ENCODE results near the gene CDRT4.
A peak's percentile ranks its signal among the peaks of the same experiment; 100 is the strongest.

CDRT4 gene

DNA sequence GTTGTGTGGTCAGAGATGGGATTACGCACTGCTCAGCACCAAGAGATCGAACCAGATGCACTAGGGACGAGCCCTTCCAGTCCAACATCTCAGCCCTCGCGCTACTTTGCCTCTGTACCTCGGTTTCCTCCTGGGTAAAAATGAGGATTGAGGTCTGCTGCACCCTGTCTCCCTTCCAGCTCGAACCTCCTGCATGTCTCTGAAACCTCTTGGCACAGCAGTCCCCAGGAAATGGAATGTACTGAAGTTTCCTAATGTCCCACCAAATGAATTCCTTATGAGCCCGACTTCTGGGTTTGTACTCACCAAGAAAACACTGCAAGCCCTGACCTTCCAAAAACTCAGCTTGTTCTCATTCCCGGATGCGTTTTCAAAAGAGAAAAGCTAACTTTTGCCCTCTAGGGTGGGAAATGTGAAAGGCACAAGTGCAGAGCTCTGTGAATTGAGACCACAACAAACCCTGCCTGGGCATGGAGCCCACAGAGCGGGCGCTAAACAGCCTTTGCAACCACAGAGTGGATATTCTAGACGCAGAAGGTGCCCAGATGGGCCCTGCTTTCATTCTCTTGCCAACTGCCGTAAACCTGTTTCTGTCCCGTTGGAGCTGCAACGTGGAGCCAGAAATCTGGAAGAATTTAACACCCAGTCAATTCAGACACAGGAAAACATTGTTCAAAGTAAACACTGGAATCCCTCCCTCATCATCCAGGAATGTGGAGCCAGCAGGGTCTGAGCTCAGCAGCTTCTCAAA is 10.3 kb downstream of the CDRT4 start:
- Histone ChIP-seq H3K27ac (ENCODE audit: low read depth, low read length) (peak overlapping the region; percentile 33), H3K27me3 (ENCODE audit: control insufficient read depth, insufficient read depth, low read length) (no peaks in the 10 kb centered on the region), H3K36me3 (ENCODE audit: control insufficient read depth, insufficient read depth, low read length) (peaks cover 4% of the 10 kb centered on the region; the same call in 1 of the 2 replicates), H3K9ac (ENCODE audit: low read depth, low read length) (no peak overlapping the region), H3K9me3 (ENCODE audit: control insufficient read depth, insufficient read depth, low read length) (no peaks in the 10 kb centered on the region), H3K4me3 (ENCODE audit: low read depth, low read length) (no peak overlapping the region), H3K4me1 (ENCODE audit: control insufficient read depth, insufficient read depth, low read length) (no peaks in the 10 kb centered on the region)

DNA sequence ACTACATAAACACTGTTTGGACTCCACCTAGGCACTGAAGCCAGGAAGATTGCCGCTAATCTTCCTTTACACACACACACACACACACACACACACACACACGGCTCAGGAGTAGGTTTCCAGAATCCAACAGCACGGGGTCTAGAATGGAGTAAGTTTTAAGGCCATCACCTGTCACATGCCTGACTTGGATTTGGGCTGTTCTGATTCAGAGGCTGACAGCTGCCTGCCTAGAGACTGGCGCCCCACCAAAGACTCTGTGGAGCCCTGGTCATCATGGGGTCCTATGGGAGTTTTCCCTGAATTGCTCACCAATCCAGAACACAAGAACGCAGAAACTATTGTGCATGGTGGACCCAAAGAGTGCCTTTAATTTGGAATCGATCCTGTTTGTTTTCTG is 10.9 kb downstream of the CDRT4 start:
- Histone ChIP-seq H3K4me3 (ENCODE audit: low read depth, low read length) (no peak overlapping the region), H3K4me1 (ENCODE audit: control insufficient read depth, insufficient read depth, low read length) (no peaks in the 10 kb centered on the region), H3K27ac (ENCODE audit: low read depth, low read length) (no peak overlapping the region), H3K27me3 (ENCODE audit: control insufficient read depth, insufficient read depth, low read length) (no peaks in the 10 kb centered on the region), H3K9me3 (ENCODE audit: control insufficient read depth, insufficient read depth, low read length) (no peaks in the 10 kb centered on the region), H3K36me3 (ENCODE audit: control insufficient read depth, insufficient read depth, low read length) (peaks cover 4% of the 10 kb centered on the region; the same call in 1 of the 2 replicates), H3K9ac (ENCODE audit: low read depth, low read length) (no peak overlapping the region)

GRCh38 chr17:15454346-15454745 is 13.1 kb downstream of the CDRT4 start:
- H3K36me3 ChIP-seq (ENCODE audit: control insufficient read depth, insufficient read depth, low read length), result peaks cover 4% of the 10 kb centered on the region; the same call in 1 of the 2 replicates
- no peaks in the 10 kb centered on the region for H3K27me3 ChIP-seq (ENCODE audit: control insufficient read depth, insufficient read depth, low read length)
- H3K27ac ChIP-seq (ENCODE audit: low read depth, low read length), result no peak overlapping the region
- H3K4me3 ChIP-seq (ENCODE audit: low read depth, low read length), result no peak overlapping the region
- H3K9me3 ChIP-seq (ENCODE audit: control insufficient read depth, insufficient read depth, low read length), result no peaks in the 10 kb centered on the region
- H3K9ac ChIP-seq (ENCODE audit: low read depth, low read length), result no peak overlapping the region
- no peaks in the 10 kb centered on the region for H3K4me1 ChIP-seq (ENCODE audit: control insufficient read depth, insufficient read depth, low read length)

DNA sequence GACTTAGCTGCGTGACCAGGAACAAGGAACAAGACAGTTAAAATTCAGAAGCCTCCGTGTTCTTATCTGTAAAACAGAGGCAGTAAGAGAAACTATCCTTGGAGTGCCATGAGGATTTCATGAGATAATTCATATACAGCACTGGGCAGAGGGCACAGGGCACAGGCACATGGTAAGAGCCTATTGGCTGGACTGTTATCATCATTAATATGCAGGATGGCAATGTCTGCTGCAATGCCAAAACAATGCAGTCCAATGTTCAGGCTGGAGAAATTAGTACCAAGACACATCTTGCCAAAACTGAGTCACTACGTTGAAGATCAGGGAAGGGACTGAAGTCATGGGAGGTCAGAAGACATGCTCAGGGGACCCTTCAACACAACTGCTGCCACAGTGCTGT is 13.6 kb downstream of the CDRT4 start:
- no peak overlapping the region for H3K4me3 ChIP-seq (ENCODE audit: low read depth, low read length)
- no peak overlapping the region for H3K9ac ChIP-seq (ENCODE audit: low read depth, low read length)
- H3K27ac ChIP-seq (ENCODE audit: low read depth, low read length), result no peak overlapping the region
- H3K9me3 ChIP-seq (ENCODE audit: control insufficient read depth, insufficient read depth, low read length), result no peaks in the 10 kb centered on the region
- no peaks in the 10 kb centered on the region for H3K4me1 ChIP-seq (ENCODE audit: control insufficient read depth, insufficient read depth, low read length)
- H3K27me3 ChIP-seq (ENCODE audit: control insufficient read depth, insufficient read depth, low read length), result no peaks in the 10 kb centered on the region
- H3K36me3 ChIP-seq (ENCODE audit: control insufficient read depth, insufficient read depth, low read length), result peaks cover 4% of the 10 kb centered on the region; the same call in 1 of the 2 replicates

DNA sequence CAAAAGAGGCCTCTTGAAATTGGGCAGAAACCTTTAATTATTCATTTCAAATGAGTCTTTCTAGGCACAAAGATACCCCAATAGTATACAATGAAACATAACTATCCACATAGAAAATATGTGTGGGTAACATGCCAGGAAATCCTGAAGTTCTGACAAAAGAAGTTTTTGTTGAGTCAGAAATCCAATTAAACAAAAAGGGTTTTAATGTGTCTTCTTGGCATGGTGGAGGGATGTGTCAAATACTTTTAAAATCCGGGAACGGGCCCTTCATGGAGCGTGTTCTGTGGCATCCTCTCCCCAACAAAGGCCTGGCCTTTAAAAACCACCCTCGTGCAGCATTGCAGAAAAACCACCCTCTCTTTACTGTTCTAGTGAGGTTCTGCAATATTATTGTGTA is 14.2 kb downstream of the CDRT4 start:
- H3K9ac ChIP-seq (ENCODE audit: low read depth, low read length), result no peak overlapping the region
- H3K4me3 ChIP-seq (ENCODE audit: low read depth, low read length), result no peak overlapping the region
- H3K27ac ChIP-seq (ENCODE audit: low read depth, low read length), result no peak overlapping the region
- H3K27me3 ChIP-seq (ENCODE audit: control insufficient read depth, insufficient read depth, low read length), result no peaks in the 10 kb centered on the region
- H3K9me3 ChIP-seq (ENCODE audit: control insufficient read depth, insufficient read depth, low read length), result no peaks in the 10 kb centered on the region
- H3K4me1 ChIP-seq (ENCODE audit: control insufficient read depth, insufficient read depth, low read length), result no peaks in the 10 kb centered on the region
- H3K36me3 ChIP-seq (ENCODE audit: control insufficient read depth, insufficient read depth, low read length), result peaks cover 4% of the 10 kb centered on the region; the same call in 1 of the 2 replicates

DNA sequence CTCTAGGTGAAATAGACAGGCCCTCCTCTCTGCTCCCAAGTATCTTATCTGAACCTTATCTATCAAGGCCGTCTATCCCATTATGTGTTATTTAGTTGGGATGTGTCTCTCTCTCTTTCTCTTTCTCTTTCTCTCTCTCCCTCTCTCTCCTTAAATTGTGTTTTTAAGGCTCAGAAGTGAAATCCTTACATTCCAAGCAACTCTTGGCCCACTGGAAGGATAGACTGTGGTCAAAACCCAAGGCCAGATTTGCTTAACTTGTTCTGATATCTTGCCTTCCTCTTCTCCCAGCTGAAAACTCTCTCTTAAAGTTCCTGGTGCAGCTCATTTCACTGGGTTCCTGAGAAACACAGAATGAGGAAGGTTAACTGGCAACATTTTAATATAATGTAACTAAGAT is 14.7 kb downstream of the CDRT4 start:
- Histone ChIP-seq H3K4me3 (ENCODE audit: low read depth, low read length) (no peak overlapping the region), H3K9ac (ENCODE audit: low read depth, low read length) (no peak overlapping the region), H3K36me3 (ENCODE audit: control insufficient read depth, insufficient read depth, low read length) (peaks cover 4% of the 10 kb centered on the region; the same call in 1 of the 2 replicates), H3K4me1 (ENCODE audit: control insufficient read depth, insufficient read depth, low read length) (no peaks in the 10 kb centered on the region), H3K27ac (ENCODE audit: low read depth, low read length) (no peak overlapping the region), H3K27me3 (ENCODE audit: control insufficient read depth, insufficient read depth, low read length) (no peaks in the 10 kb centered on the region), H3K9me3 (ENCODE audit: control insufficient read depth, insufficient read depth, low read length) (no peaks in the 10 kb centered on the region)

- no peak overlapping the region for H3K9ac ChIP-seq (ENCODE audit: low read depth, low read length)
Measured at GRCh38 chr17:15451680-15452079, 15.7 kb downstream of the CDRT4 start.

GRCh38 chr17:15448580-15448956 is 18.9 kb downstream of the CDRT4 start:
- no peak overlapping the region for H3K4me3 ChIP-seq (ENCODE audit: low read depth, low read length)
- H3K9ac ChIP-seq (ENCODE audit: low read depth, low read length), result no peak overlapping the region
- H3K4me1 ChIP-seq (ENCODE audit: control insufficient read depth, insufficient read depth, low read length), result 0 out of 2 replicates have a peak, but pooled peaks cover 3% of the 10 kb centered on the region
- no peaks in the 10 kb centered on the region for H3K9me3 ChIP-seq (ENCODE audit: control insufficient read depth, insufficient read depth, low read length)
- no peaks in the 10 kb centered on the region for H3K27me3 ChIP-seq (ENCODE audit: control insufficient read depth, insufficient read depth, low read length)
- no peak overlapping the region for H3K27ac ChIP-seq (ENCODE audit: low read depth, low read length)
- H3K36me3 ChIP-seq (ENCODE audit: control insufficient read depth, insufficient read depth, low read length), result no peaks in the 10 kb centered on the region

More at GRCh38 chr17:15451680-15452079, 15.7 kb downstream of the CDRT4 start:
- H3K27me3 ChIP-seq (ENCODE audit: control insufficient read depth, insufficient read depth, low read length), result no peaks in the 10 kb centered on the region
- no peak overlapping the region for H3K27ac ChIP-seq (ENCODE audit: low read depth, low read length)
- H3K36me3 ChIP-seq (ENCODE audit: control insufficient read depth, insufficient read depth, low read length), result peaks cover 2% of the 10 kb centered on the region; the same call in 1 of the 2 replicates
- H3K4me1 ChIP-seq (ENCODE audit: control insufficient read depth, insufficient read depth, low read length), result no peaks in the 10 kb centered on the region
- H3K9me3 ChIP-seq (ENCODE audit: control insufficient read depth, insufficient read depth, low read length), result no peaks in the 10 kb centered on the region
- H3K4me3 ChIP-seq (ENCODE audit: low read depth, low read length), result no peak overlapping the region

DNA sequence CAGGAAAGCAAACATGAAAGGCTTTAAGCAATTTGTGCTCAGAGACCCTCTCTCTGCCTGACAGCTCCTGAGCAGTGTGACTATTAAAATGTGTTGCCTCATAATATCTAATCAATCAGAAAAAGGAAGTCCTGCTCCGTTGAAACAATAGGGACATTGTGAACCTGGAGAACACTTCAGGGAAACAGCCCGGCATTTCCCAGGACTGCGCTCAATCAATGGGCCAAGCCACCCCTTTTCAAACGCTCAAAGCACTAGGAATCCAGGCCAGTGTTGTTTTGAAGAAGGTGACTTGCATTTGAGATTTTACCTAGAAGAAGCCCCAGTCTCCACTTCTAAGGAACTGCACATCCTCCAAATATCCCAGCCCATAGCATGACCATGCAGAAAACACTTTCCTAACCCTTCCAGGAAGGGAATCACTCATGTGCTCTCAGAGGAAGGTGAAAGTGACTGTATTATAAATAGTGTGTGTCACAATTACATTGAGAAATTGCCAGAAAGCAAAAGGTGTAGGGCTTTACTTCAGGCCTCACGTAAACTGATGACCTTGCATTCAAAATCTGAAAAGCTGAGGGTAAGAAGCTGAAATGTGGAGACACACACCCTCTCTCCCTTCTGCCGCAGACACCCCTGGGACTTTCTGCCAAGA is 19.4 kb downstream of the CDRT4 start:
- H3K36me3 ChIP-seq (ENCODE audit: control insufficient read depth, insufficient read depth, low read length), result no peaks in the 10 kb centered on the region
- no peak overlapping the region for H3K4me3 ChIP-seq (ENCODE audit: low read depth, low read length)
- H3K9ac ChIP-seq (ENCODE audit: low read depth, low read length), result no peak overlapping the region
- H3K9me3 ChIP-seq (ENCODE audit: control insufficient read depth, insufficient read depth, low read length), result no peaks in the 10 kb centered on the region
- H3K4me1 ChIP-seq (ENCODE audit: control insufficient read depth, insufficient read depth, low read length), result 0 out of 2 replicates have a peak, but pooled peaks cover 3% of the 10 kb centered on the region
- no peaks in the 10 kb centered on the region for H3K27me3 ChIP-seq (ENCODE audit: control insufficient read depth, insufficient read depth, low read length)
- H3K27ac ChIP-seq (ENCODE audit: low read depth, low read length), result no peak overlapping the region

- Histone ChIP-seq H3K4me1 (ENCODE audit: control insufficient read depth, insufficient read depth, low read length) (0 out of 2 replicates have a peak, but pooled peaks cover 3% of the 10 kb centered on the region), H3K36me3 (ENCODE audit: control insufficient read depth, insufficient read depth, low read length) (no peaks in the 10 kb centered on the region), H3K9me3 (ENCODE audit: control insufficient read depth, insufficient read depth, low read length) (no peaks in the 10 kb centered on the region), H3K27ac (ENCODE audit: low read depth, low read length) (no peak overlapping the region), H3K9ac (ENCODE audit: low read depth, low read length) (no peak overlapping the region), H3K27me3 (ENCODE audit: control insufficient read depth, insufficient read depth, low read length) (no peaks in the 10 kb centered on the region), H3K4me3 (ENCODE audit: low read depth, low read length) (no peak overlapping the region)
Measured at GRCh38 chr17:15446036-15446435, 21.4 kb downstream of the CDRT4 start.

DNA sequence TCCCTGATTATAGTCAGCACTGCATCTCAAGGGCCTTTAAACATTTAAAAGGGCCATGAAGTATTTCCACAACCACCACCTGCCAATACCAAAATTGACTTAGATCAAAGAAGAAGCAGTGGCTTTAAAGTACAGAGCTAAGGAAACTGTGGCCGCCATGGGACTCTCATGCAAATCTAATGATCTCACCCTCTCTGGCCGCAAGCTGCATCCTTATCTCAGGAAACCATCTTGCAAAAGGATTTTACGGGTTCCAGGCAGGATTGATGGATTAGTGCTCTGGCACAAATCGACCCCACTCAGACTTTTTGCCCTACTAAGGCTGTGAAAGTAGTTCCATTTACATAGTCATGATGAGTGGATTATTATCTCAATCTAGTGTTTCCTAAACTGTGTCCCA is 22.6 kb downstream of the CDRT4 start:
- Histone ChIP-seq H3K9ac (ENCODE audit: low read depth, low read length) (no peak overlapping the region), H3K27ac (ENCODE audit: low read depth, low read length) (no peak overlapping the region), H3K4me1 (ENCODE audit: control insufficient read depth, insufficient read depth, low read length) (0 out of 2 replicates have a peak, but pooled peaks cover 3% of the 10 kb centered on the region)

More for the DNA sequence above, 22.6 kb downstream of the CDRT4 start:
- H3K36me3 ChIP-seq (ENCODE audit: control insufficient read depth, insufficient read depth, low read length), result no peaks in the 10 kb centered on the region
- no peak overlapping the region for H3K4me3 ChIP-seq (ENCODE audit: low read depth, low read length)
- H3K27me3 ChIP-seq (ENCODE audit: control insufficient read depth, insufficient read depth, low read length), result no peaks in the 10 kb centered on the region
- H3K9me3 ChIP-seq (ENCODE audit: control insufficient read depth, insufficient read depth, low read length), result no peaks in the 10 kb centered on the region

Measured in HUES48 (cell line).